Prostate gland (tissue), 2 donors: ENCODE results near the gene M1AP.

Experiments
- CTCF ChIP-seq, 4 experiments: fragments of 200-600 bp in 2 of 4; fragments of 450-650 bp in 2 of 4; sonication (generic) in 2 of 4; IDR thresholded peaks; 1 replicate in 3 of 4; 2 replicates in 1 of 4; pipeline ENCODE4 v1.5.1; 2016 to 2019; ENCODE audit warnings: antibody characterized with exemption in 4 of 4, mild to moderate bottlenecking in 2 of 4, moderate library complexity in 2 of 4
- POLR2A ChIP-seq: fragments of 450-650 bp; IDR thresholded peaks from one replicate; pipeline ENCODE4 v1.6.1; 2016; ENCODE audit warnings: antibody characterized with exemption, mild to moderate bottlenecking
- POLR2AphosphoS5 ChIP-seq: sonication (generic); formaldehyde crosslinking; IDR thresholded peaks from one replicate; pipeline ENCODE4 v1.6.1; 2017; ENCODE audit warnings: antibody characterized with exemption

GRCh38 chr2:74599676-74600075 lies 48.5 kb downstream of the M1AP start:
- TF ChIP-seq CTCF (IDR thresholded peaks at IDR 0.05) (no peak), POLR2A (no peak), POLR2AphosphoS5 (no peak)
